Measurements from ENCODE around the gene FMO2. TPM values are rescaled to one million over a fixed set of nuclear protein-coding genes. Genes with fewer than 3 reads are reported as not detected.

Gene FMO2
- total RNA-seq, 3 donors from 2014 or later = 79.5 to 141 (median 132) TPM

GRCh38 chr1:171140401-171140800, 44.7 kb upstream of the FMO2 start:
- TF ChIP-seq CTCF (IDR thresholded peaks at IDR 0.05) (no peak), POLR2AphosphoS5 (IDR thresholded peaks at IDR 0.05) (peak in 1 of 3 donors; percentile 27)
- DNase-seq (ENCODE audit: low spot score in 2 of 2) = no peak
- no peaks in the 10 kb centered on the region for H3K36me3 ChIP-seq
- peaks cover 6 to 16% of the 10 kb centered on the region in 2 donors for H3K4me1 ChIP-seq
- H3K27ac ChIP-seq = peak overlapping the region; percentile 85 to 94
- intact Hi-C loops (cut with DNase I; ENCODE audit: low total_unique reads) = loop anchor here (1.0 kb wide), 1 partner anchor 32 kb away; no protein-coding TSS in a partner anchor
- H3K4me3 ChIP-seq = no peak overlapping the region
- H3K9me3 ChIP-seq = no peaks in the 10 kb centered on the region
- H3K27me3 ChIP-seq = no peaks in the 10 kb centered on the region

GRCh38 chr1:171140956-171141687, 44.0 kb upstream of the FMO2 start:
- Histone ChIP-seq H3K27me3 (no peaks in the 10 kb centered on the region), H3K27ac (peak overlapping the region; percentile 85 to 94), H3K36me3 (no peaks in the 10 kb centered on the region), H3K4me1 (peaks cover 6 to 16% of the 10 kb centered on the region in 2 donors), H3K4me3 (no peak overlapping the region), H3K9me3 (no peaks in the 10 kb centered on the region)
- DNase-seq (ENCODE audit: low spot score in 2 of 2) = no peak
- intact Hi-C loops (cut with DNase I; ENCODE audit: low total_unique reads) = loop anchor here (1.0 kb wide), 1 partner anchor 33 kb away; no protein-coding TSS in a partner anchor
- TF ChIP-seq POLR2A (IDR thresholded peaks at IDR 0.05) (no peak), CTCF (IDR thresholded peaks at IDR 0.05) (no peak), POLR2AphosphoS5 (IDR thresholded peaks at IDR 0.05) (no peak)

GRCh38 chr1:171141688-171142415, 43.2 kb upstream of the FMO2 start:
- Histone ChIP-seq H3K4me1 (peaks cover 6 to 16% of the 10 kb centered on the region in 2 donors), H3K4me3 (peak overlapping the region in 1 of 3 donors; percentile 49), H3K27ac (peak overlapping the region; percentile 85 to 94), H3K9me3 (no peaks in the 10 kb centered on the region), H3K27me3 (no peaks in the 10 kb centered on the region), H3K36me3 (no peaks in the 10 kb centered on the region)
- peak; percentile 88 to 96 (median 91) for TF ChIP-seq POLR2AphosphoS5 (IDR thresholded peaks at IDR 0.05)
- no peak for TF ChIP-seq POLR2A (IDR thresholded peaks at IDR 0.05)
- DNase-seq (ENCODE audit: low spot score in 2 of 2) = peak in 1 of 2 donors; percentile 82
- intact Hi-C loops (cut with DNase I; ENCODE audit: low total_unique reads) = no loop called here

- no peaks in the 10 kb centered on the region for H3K36me3 ChIP-seq
- H3K9me3 ChIP-seq = no peaks in the 10 kb centered on the region
- peak in 1 of 2 donors; percentile 47 for DNase-seq (ENCODE audit: low spot score in 2 of 2)
- peaks cover 6 to 12% of the 10 kb centered on the region in 2 donors for H3K4me1 ChIP-seq
- H3K4me3 ChIP-seq = peak overlapping the region in 2 of 3 donors; percentile 13 to 49
- no peak for TF ChIP-seq POLR2AphosphoS5 (IDR thresholded peaks at IDR 0.05)
- TF ChIP-seq POLR2A (IDR thresholded peaks at IDR 0.05) = no peak
- TF ChIP-seq CTCF (IDR thresholded peaks at IDR 0.05) = peak in 1 of 3 donors; percentile 20
- intact Hi-C loops (cut with DNase I; ENCODE audit: low total_unique reads) = no loop called here
- H3K27me3 ChIP-seq = no peaks in the 10 kb centered on the region
- H3K27ac ChIP-seq = peak overlapping the region; percentile 85 to 94
These were observed 42.4 kb upstream of the FMO2 start for GRCh38 chr1:171142416-171143385.

GRCh38 chr1:171150156-171150555, 34.9 kb upstream of the FMO2 start:
- intact Hi-C loops (cut with DNase I; ENCODE audit: low total_unique reads) = no loop called here
- Histone ChIP-seq H3K27me3 (no peaks in the 10 kb centered on the region), H3K4me3 (no peak overlapping the region), H3K4me1 (no peaks in the 10 kb centered on the region), H3K27ac (no peak overlapping the region), H3K9me3 (no peaks in the 10 kb centered on the region), H3K36me3 (no peaks in the 10 kb centered on the region)
- DNase-seq (ENCODE audit: low spot score in 2 of 2) = no peak
- TF ChIP-seq POLR2A (IDR thresholded peaks at IDR 0.05) (no peak), POLR2AphosphoS5 (IDR thresholded peaks at IDR 0.05) (no peak), CTCF (IDR thresholded peaks at IDR 0.05) (no peak)
